GM21423 (cell line): ENCODE results near the gene MYL1.

Experiments
- ATAC-seq: cut with Tn5 transposase; IDR thresholded peaks from one replicate; pipeline ENCODE4 v1.9.1; 2021; ENCODE audit warnings: mild to moderate bottlenecking, moderate library complexity; ENCODE audit not compliant: unreplicated experiment

The MYL1 gene

GRCh38 chr2:210315015-210315788 lies at the start of gene MYL1:
Gene MYL1 (minus strand): TSS chr2:210315174. CDS start chr2:210315042, 132 bp downstream.
- no peak for ATAC-seq

DNA sequence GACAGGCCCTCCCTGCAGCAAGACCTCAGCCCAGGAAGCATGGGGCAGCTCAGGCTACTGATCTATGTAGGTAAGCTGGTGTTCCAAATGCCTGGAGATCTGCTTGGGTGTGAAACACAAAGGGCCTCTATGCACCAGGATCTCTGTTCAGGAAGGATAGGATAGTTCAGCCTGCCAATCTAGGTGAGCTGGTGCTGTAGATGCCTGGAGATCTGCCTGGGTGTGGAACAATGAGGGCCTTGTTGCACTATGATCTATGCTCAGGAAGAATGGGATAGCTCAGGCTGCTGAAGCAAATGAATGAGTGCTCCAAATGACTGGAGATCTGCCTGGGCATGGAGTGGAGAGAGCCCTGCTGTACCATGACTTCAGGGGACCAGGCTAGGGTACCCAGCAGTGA lies 48.9 kb upstream of the MYL1 start:
- no peak for ATAC-seq

- no peak for ATAC-seq
Measured at GRCh38 chr2:210363261-210363660, 48.3 kb upstream of the MYL1 start.

DNA sequence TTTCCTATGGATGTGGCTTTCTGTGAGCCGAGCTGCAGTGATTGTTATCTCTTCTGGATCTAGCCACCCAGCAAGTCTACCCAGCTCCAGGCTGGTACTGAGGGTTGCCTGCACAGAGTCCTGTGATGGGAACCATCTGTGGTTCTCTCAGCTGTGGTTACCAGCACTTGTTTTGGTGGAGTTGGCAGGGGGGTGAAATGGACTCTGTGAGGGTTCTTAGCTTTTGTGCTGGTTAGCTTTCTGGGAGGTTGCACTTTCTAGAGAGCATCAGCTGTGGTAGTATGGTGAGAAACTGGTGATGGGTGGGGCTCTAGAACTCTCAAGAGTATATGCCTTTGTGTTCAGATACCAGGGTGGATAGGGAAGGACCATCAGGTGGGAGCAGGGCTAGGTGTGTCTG lies 45.4 kb upstream of the MYL1 start:
- ATAC-seq: no peak

- ATAC-seq: no peak
Measured at GRCh38 chr2:210356944-210357343, 42.0 kb upstream of the MYL1 start.

- ATAC-seq: no peak
Measured at GRCh38 chr2:210337159-210337558, 22.2 kb upstream of the MYL1 start.

- no peak for ATAC-seq
Measured at GRCh38 chr2:210324906-210325305, 9.9 kb upstream of the MYL1 start.

GRCh38 chr2:210324458-210324857 lies 9.5 kb upstream of the MYL1 start:
- ATAC-seq: no peak

DNA sequence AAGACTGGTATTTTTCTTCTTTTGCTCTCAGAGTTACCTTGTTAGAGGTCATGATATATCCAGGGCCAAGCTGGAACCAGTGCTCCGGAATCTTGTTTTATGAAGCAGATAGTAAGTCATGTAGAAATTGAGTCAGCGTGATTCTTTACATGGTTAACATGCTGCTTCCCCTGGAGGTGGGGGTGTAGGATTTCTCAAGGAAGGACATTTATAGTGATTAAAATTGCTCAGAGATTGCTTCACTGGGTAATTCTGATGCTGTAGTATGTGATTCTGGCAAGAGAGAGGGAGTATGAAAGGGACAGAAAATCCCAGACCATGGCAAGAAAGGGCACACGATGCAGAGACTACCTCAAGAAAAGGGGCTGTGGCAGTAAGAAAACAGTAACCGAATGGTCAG lies 8.0 kb upstream of the MYL1 start:
- ATAC-seq: no peak

GRCh38 chr2:210318891-210319290 lies 3.9 kb upstream of the MYL1 start:
- no peak for ATAC-seq

GRCh38 chr2:210318486-210318885 lies 3.5 kb upstream of the MYL1 start:
- no peak for ATAC-seq

GRCh38 chr2:210310550-210310949 lies 4.4 kb downstream of the MYL1 start:
- ATAC-seq: no peak

- ATAC-seq: no peak
Measured at GRCh38 chr2:210309548-210310233, 5.3 kb downstream of the MYL1 start.

- ATAC-seq: no peak
Measured at GRCh38 chr2:210303498-210303897, 11.5 kb downstream of the MYL1 start.

DNA sequence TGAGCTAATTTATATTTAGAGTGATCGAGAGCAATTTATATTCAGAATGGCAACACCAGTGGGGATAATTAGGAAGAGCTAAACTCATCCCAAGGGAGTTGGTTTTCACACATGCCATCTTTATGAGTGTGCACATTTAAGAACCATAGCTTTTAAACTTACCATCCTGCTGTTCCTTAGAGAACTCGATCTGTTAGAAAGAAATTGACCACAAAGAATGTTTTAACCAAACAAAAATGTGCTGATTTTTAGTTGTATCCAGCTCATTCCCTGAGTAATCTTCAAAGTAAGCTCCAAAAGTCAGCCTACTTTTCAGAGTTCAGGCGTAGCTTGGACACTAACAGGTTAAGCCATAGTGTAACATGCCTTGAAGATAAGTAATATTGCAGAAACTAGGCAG lies 12.6 kb downstream of the MYL1 start:
- no peak for ATAC-seq

- ATAC-seq: no peak
Measured at GRCh38 chr2:210299866-210300373, 15.1 kb downstream of the MYL1 start.

DNA sequence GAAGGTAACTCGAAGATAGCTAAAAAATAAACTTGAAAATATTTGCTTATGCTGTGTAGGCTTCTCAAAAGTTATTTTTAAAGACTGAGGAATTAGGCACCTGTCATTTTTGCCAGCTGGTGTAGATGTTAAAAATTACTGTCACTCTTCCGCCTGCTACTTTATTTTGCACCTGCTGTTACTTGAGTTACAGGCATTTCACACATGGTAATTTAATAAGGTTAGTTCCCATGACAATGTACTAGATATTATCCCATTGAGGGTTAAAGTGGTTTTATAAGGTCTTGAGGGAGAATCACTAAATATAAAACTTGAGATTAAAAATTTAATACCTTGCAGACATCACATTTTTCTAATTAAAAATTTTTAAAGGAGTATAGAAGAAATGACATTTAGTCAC lies 26.6 kb downstream of the MYL1 start:
- ATAC-seq: no peak

DNA sequence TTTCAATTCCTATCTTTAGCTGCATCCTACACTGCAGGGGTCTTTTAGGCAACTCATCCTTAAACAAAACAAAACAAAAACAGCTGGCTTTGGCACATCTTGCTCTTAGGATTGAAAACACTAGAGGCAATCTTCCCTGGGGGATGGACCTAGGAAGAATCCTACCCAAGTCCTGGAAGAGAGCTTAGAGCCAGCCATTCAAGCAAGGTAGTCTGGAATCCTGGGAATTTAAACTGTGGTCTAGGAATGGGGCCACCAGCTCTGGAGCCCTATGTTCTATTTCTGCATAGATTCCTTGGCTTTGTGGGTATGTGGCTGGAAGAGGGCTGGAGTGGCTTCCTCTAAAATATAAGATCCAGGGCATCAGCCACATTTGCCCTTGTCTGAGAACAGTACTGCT lies 27.7 kb downstream of the MYL1 start:
- no peak for ATAC-seq

DNA sequence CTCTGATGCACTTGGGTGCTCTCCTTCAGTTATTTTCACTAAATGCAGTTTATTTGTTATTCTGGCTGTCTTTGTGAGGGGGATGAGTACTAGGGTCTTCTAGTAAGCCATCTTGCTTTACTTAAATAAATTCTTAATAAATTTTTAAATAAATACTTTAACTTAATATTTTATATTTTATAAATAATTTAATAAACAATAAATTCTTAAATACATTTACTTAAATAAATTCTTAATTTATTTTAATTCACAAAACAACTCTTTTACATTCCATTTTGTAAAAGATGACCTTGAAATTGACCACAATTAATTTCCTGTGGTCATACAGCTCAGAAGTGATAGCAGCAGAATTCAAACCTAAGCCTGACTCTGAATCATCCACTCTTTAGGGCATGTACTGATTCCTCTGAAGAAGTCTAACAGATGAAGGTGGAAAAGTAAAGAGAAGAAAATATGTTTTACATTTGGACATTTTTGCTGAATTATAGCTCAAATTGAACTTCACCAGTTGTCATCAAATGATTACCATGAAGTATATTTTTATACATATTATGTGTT lies 28.8 kb downstream of the MYL1 start:
- no peak for ATAC-seq

DNA sequence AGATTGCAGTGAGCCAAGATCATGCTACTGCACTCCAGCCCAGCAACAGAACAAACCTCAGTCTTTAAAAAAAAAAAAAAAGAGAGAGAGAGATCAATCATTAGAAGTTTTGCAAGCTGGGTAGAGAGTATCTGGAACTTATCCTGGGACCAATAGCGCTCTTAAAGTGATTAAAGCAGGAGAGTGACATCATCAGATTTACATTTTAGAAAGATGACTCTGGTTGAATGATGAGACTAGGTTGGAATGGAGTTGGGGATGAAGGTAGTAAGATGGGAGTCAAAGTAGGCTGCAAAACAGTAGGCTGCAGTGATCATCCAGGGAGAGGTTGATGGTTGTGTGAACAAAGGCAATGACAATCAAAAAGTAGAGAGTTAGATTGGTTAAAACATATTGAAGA lies 37.8 kb downstream of the MYL1 start:
- no peak for ATAC-seq

DNA sequence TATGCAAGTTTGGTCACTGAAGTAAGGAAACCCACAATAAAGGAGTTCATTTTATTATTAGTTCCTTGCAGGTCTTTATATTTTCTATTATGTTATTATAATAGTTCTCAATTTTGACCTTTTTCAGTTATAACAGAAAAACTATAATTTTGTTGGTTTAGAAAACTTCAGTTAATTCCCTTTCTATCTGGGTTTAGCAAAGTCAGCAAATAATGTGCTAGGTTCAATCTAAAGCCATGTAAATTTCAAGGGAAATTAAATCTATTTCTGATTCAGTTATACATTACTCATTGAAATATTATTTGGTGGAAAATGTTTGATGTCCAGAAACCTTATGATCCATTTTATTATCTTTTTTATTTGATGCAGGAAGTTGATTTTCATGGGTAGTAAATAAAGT lies 43.7 kb downstream of the MYL1 start:
- no peak for ATAC-seq

- no peak for ATAC-seq
Measured at GRCh38 chr2:210269148-210269547, 45.8 kb downstream of the MYL1 start.
